HG03045 (cell line): ENCODE measurements around the gene RAD17.
"Not testable (repeated sequence)": the region's sequence is repeated elsewhere in the genome, so short reads cannot be mapped to it uniquely, and the experiment has no call there.

ENCODE experiments used
- ATAC-seq: cut with Tn5 transposase; IDR thresholded peaks from one replicate; pipeline ENCODE4 v1.9.1; 2021; ENCODE audit warnings: mild to moderate bottlenecking, moderate library complexity; ENCODE audit not compliant: unreplicated experiment

The RAD17 gene

GRCh38 chr5:69455428-69455988 lies 85.9 kb downstream of the RAD17 start:
- not testable (repeated sequence) for ATAC-seq

- no peak for ATAC-seq
Observed at GRCh38 chr5:69462170-69462569, 92.6 kb downstream of the RAD17 start.
